OCI-LY3 (cell line): ENCODE data around the gene ASGR2.

ENCODE experiments used
- H2AFZ ChIP-seq: fragments of 200-600, 300-600 bp; shearing (Covaris generic); 2 replicates; pipeline ENCODE4 v1.6.0; 2014; ENCODE audit warnings: antibody characterized with exemption, low read depth, low read length
- H3K27ac ChIP-seq: fragments of 200-600, 300-600 bp; sonication (generic); 2 replicates; pipeline ENCODE4 v1.5.1; 2014; ENCODE audit warnings: mild to moderate bottlenecking, low read length, moderate library complexity, mixed read lengths
- H3K27me3 ChIP-seq: fragments of 200-600, 300-600 bp; sonication (generic); 2 replicates; pipeline ENCODE4 v1.6.1; 2014; ENCODE audit warnings: low read depth, low read length, mixed read lengths
- H3K36me3 ChIP-seq: fragments of 200-600, 300-600 bp; sonication (generic); replicated peaks from 2 replicates; pipeline ENCODE3; 2014; ENCODE audit warnings: low read depth, low read length, mixed read lengths
- H3K4me1 ChIP-seq: fragments of 300-600, 200-600 bp; sonication (generic); 2 replicates; pipeline ENCODE4 v1.6.1; 2014; ENCODE audit warnings: low read length, mixed read lengths
- H3K4me2 ChIP-seq: fragments of 200-600, 300-600 bp; sonication (generic); 2 replicates; pipeline ENCODE4 v1.6.1; 2014; ENCODE audit warnings: low read length, mixed read lengths
- H3K4me3 ChIP-seq: fragments of 300-600, 200-600 bp; sonication (generic); 2 replicates; pipeline ENCODE4 v1.5.1; 2014; ENCODE audit warnings: antibody characterized with exemption, mild to moderate bottlenecking, low read length, moderate library complexity
- H3K79me2 ChIP-seq: fragments of 300-600, 200-600 bp; shearing (Covaris generic); 2 replicates; pipeline ENCODE4 v1.6.1; 2014; ENCODE audit warnings: mild to moderate bottlenecking, low read length, mixed read lengths
- H3K9ac ChIP-seq: fragments of 300-600, 200-600 bp; shearing (Covaris generic); 2 replicates; pipeline ENCODE4 v1.6.0; 2014; ENCODE audit warnings: mild to moderate bottlenecking, low read length, moderate library complexity
- H3K9me3 ChIP-seq: fragments of 200-600, 300-600 bp; shearing (Covaris generic); 2 replicates; pipeline ENCODE4 v1.6.1; 2014; ENCODE audit warnings: low read length, mixed read lengths; ENCODE audit not compliant: insufficient read depth
- H4K20me1 ChIP-seq: fragments of 200-600, 300-600 bp; sonication (generic); 2 replicates; pipeline ENCODE4 v1.6.1; 2016; ENCODE audit warnings: low read length, mixed read lengths; ENCODE audit not compliant: insufficient read depth
- CTCF ChIP-seq: fragments of 200-600, 300-600 bp; sonication (generic); IDR thresholded peaks from 2 replicates; pipeline ENCODE4 v1.5.1; 2014; ENCODE audit warnings: antibody characterized with exemption, low read length, low read depth
- EZH2phosphoT487 ChIP-seq: fragments of 200-600 bp; shearing (Covaris generic); IDR thresholded peaks from 2 replicates; pipeline ENCODE4 v1.6.1; 2018; ENCODE audit warnings: antibody characterized with exemption, mixed run types, low read depth

The ASGR2 gene

DNA sequence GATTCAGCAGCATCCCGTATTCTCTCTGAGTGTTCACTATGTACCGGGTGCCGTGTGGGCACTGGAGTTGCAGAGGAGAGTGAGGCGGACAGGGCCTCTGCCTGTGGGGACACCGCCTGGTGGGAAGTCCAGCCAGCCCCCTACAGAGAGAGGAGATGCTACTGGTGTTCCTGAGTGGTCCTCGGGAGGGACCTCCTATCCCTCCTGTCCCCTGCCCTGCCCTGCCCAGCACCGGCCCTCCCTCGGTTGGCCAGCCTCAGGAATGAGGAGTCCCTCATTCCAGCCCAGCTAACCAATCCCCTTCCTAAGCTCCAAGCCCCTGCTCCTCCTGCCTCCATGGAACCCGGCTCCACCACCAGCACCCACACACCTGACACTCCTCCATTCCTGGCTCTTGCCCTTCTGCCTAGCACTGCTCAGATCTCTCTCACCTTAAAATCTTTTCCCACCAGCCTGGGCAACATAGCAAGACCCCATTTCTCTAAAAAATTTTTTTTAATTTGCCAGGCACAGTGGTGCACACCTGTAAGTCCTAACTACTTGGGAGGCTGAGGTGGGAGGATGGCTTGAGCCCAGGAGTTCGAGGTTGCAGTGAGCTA is 2.0 kb downstream of the ASGR2 start:
- Histone ChIP-seq H3K36me3 (no peaks in the 10 kb centered on the region), H3K9me3 (no peaks in the 10 kb centered on the region), H3K27ac (no peak overlapping the region), H3K9ac (no peak overlapping the region), H3K4me2 (no peak overlapping the region), H3K4me1 (no peaks in the 10 kb centered on the region), H3K4me3 (no peak overlapping the region), H3K79me2 (no peaks in the 10 kb centered on the region), H2AFZ (no peak overlapping the region), H4K20me1 (no peaks in the 10 kb centered on the region), H3K27me3 (no peaks in the 10 kb centered on the region)
- TF ChIP-seq CTCF = no peak
- no peak for TF ChIP-seq EZH2phosphoT487

DNA sequence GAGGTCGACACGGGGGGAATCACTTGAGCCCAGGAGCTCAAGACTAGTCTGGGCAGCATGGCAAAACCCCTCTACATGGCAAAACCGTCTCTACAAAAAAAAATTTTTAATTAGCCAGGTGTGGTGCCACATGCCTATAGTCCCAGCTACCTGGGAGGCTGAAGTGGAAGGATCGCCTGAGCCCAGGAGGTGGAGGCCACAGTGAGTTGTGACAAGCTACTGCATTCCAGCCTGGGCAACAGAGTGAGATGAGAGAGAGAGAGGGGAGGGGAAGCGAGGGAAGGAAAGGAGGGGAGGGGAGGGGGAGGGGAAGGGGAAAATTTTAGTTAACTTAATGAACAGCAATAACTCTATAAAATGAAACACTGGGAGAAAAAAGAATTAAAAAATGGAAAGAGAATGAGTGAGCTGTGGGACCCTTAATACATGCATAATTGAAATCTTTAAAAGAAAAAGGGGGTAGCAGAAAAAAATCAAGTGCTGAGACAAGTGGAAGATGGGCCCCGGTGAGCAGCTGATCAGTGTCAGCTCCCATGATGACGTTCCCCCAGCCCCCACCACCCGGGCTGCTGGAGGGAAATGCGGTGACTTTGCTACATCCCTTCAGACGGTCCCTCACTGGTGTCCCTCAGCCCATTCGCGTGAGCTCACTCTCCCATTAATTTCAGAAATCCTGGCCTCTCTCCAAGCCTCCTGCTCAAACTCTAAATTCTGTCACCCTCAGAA is 2.7 kb downstream of the ASGR2 start:
- Histone ChIP-seq H3K27me3 (no peaks in the 10 kb centered on the region), H3K9ac (no peak overlapping the region), H4K20me1 (no peaks in the 10 kb centered on the region), H3K27ac (no peak overlapping the region), H3K9me3 (no peaks in the 10 kb centered on the region), H2AFZ (no peak overlapping the region), H3K4me3 (no peak overlapping the region), H3K36me3 (no peaks in the 10 kb centered on the region), H3K79me2 (no peaks in the 10 kb centered on the region), H3K4me2 (no peak overlapping the region), H3K4me1 (no peaks in the 10 kb centered on the region)
- TF ChIP-seq CTCF = no peak
- TF ChIP-seq EZH2phosphoT487 = no peak

- TF ChIP-seq EZH2phosphoT487 (no peak), CTCF (no peak)
- H3K9ac ChIP-seq = no peak overlapping the region
- no peak overlapping the region for H3K27ac ChIP-seq
- no peaks in the 10 kb centered on the region for H4K20me1 ChIP-seq
- no peak overlapping the region for H2AFZ ChIP-seq
- H3K79me2 ChIP-seq = no peaks in the 10 kb centered on the region
- no peaks in the 10 kb centered on the region for H3K9me3 ChIP-seq
- H3K4me1 ChIP-seq = no peaks in the 10 kb centered on the region
- no peaks in the 10 kb centered on the region for H3K36me3 ChIP-seq
- no peaks in the 10 kb centered on the region for H3K27me3 ChIP-seq
- no peak overlapping the region for H3K4me3 ChIP-seq
- no peak overlapping the region for H3K4me2 ChIP-seq
Observed at GRCh38 chr17:7110617-7111306, 3.9 kb downstream of the ASGR2 start.

DNA sequence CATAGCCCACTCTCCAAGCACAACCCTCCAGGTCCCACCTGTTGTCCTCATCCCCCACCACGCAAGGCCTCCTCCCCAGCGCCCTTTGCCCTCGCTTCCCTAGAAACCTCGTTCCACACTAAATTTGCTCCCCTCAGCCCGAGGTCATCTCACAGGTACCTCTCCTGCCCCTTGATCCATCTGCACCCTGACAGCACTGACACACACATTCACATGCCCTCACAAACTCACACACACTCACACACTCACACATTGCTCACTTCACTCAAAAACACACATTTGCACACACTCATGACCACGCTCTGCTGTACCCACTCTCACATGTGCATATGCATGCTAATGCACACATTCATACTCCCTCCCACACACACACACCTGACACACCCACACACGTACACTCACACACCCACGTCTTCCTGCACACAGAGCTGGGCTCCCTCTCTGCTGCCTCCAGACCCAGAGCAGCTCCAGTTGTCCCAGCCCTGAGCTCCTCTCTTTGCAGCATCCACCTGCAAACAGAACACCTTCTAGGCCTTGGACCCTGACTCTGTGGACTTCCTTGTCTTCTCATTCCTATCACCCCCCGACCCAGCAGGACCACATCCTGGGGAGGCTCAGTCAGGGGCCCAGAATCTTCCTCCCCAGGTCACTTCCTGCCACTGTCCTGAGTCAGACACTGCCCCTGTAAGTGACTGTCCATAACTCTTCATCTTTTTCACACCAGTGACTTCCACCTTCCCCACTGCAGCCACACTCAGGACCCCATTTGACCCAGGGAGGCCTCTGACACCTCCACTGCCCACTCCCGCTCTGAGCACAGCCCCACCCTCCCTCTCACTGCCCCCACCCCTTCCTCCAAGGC is 4.9 kb downstream of the ASGR2 start:
- Histone ChIP-seq H3K9me3 (no peaks in the 10 kb centered on the region), H2AFZ (no peak overlapping the region), H4K20me1 (no peaks in the 10 kb centered on the region), H3K27me3 (no peaks in the 10 kb centered on the region), H3K4me3 (no peak overlapping the region), H3K4me1 (no peaks in the 10 kb centered on the region), H3K27ac (no peak overlapping the region), H3K36me3 (no peaks in the 10 kb centered on the region), H3K4me2 (no peak overlapping the region), H3K79me2 (no peaks in the 10 kb centered on the region), H3K9ac (no peak overlapping the region)
- TF ChIP-seq CTCF (no peak), EZH2phosphoT487 (no peak)
